GM21723 (cell line): ENCODE measurements around the gene DSG1.
"Not testable (repeated sequence)": the region's sequence is repeated elsewhere in the genome, so short reads cannot be mapped to it uniquely, and the experiment has no call there.

ENCODE experiments used
- ATAC-seq: cut with Tn5 transposase; IDR thresholded peaks from one replicate; pipeline ENCODE4 v1.9.1; 2021; ENCODE audit warnings: mild to moderate bottlenecking, moderate library complexity; ENCODE audit not compliant: unreplicated experiment

The DSG1 gene

DNA sequence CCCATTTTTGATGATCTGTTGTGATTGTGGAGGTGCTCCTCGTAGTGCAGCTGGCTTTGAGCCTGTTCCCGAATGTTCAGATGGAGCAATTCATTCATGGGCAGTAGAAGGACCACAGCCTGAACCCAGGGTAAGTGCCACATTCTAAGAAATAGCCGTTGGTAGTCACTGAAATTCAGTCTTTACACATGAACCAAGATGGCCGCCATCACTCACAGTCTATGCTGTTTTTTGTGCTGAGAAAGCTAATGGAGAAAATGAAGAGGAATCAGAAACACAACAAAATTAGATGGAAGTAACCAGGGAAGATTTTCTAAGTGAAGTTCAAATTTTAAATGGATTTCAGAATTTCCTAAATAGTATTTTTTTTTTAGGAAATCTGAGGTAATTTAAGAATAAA is 25.5 kb downstream of the DSG1 start:
- ATAC-seq = no peak

DNA sequence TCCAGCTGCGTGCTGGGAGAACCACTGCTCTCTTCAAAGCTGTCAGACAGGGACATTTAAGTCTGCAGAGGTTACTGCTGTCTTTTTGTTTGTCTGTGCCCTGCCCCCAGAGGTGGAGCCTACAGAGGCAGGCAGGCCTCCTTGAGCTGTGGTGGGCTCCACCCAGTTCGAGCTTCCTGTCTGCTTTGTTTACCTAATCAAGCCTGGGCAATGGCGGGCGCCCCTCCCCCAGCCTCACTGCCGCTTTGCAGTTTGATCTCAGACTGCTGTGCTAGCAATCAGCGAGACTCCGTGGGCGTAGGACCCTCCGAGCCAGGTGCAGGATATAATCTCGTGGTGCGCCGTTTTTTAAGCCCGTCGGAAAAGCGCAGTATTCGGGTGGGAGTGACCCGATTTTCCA is 35.4 kb downstream of the DSG1 start:
- not testable (repeated sequence) for ATAC-seq

DNA sequence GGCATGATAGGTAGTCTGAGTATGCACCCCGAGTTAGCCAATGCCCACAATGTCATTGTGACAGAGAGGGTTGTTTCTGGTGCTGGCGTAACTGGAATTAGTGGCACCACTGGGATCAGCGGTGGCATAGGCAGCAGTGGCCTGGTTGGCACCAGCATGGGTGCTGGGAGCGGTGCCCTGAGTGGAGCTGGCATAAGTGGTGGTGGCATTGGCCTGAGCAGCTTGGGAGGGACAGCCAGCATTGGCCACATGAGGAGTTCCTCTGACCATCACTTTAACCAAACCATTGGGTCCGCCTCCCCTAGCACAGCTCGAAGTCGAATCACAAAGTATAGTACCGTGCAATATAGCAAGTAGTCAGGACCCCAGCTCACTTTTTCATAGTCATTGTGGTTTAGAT is 37.0 kb downstream of the DSG1 start:
- no peak for ATAC-seq

DNA sequence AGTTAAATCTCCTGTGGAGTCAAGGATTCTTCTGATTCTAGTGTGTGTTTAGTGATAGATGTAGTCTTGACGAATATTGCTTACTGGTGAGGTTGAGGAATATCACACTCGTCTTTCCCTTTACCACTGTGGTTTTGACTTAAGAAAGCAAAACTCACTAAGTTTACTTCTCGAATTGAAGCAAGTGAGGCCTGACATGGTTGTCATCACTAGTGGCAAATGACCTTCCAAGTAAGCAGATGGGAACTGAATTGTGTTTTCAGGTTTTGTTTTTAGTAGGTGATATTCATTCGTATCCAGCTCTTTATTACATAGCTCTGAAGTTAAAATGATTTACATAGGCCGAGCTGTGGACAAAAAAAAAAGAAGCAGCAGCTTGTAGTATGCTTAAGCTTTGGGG is 38.1 kb downstream of the DSG1 start:
- ATAC-seq = no peak

DNA sequence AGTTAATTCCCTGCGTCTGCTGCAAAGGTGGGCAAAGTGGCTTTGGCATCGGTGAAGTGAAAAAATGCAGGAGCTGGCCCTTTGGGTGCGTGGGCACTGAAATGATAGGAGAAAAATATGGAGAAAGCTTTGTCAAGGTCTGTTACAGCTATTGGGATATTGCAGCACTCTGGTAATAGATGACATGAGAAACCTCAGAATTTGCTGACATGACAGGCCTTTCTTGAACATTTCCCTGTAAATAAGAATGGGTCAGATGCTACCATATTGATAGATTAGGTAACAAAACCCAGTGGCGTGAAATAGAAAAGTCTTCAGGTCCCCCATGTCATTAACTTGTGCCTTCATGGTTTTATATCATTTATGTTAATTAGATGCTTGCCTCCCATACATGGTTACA is 46.2 kb downstream of the DSG1 start:
- no peak for ATAC-seq

DNA sequence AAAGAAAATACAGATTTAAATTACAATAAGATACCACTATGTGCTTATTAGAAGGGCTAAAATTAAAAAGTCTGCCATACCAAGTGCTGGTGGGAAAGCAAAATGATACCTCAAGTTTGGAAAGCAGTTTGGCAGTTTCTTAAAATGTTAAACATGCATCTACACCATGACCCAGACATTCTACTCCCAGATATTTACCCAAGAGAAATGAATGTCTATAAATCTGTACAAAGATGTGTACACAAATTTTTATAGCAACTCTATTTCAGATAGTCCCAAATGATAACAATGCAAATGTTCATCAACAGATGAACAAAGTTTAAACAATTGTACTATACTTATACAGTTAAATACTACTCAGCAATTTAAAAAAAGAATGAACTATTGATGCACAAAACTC is 51.5 kb downstream of the DSG1 start:
- ATAC-seq = no peak

DNA sequence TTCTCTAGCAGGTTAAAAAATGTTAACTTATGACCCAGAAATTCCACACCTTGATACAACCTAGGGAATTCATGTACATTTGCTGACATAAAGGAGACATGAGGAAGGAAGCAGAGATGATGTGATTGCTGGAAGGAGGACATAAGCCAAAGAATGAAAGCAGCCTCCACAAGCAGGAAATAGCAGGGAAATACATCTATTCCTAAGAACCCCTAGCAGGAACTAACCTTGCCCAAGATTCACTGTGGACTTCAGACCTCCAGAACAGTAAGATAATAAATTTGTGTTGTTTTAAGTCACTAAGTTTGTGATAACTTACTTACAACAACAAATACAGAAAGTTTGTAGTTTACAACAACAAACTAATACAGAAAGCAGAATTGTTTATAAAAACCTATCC is 54.0 kb downstream of the DSG1 start:
- ATAC-seq = no peak

DNA sequence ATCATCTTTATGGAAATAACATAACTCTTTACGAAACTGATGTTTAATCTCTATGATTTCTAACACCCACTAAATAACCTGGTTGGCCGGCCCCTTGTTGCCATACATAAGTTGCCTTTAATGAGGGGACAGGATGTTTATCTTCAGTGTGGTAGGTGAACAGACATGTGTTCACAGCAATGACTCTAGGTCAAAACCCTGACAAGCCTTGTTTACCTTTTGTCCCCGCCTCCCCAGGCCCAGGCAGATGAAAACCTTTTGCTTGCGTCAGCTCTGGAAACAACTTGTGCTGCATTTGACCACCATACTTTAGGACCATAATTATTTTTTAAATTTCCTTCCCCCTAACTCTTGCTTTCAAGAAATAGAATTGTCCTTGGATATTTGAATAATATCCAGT is 55.7 kb downstream of the DSG1 start:
- ATAC-seq = no peak

DNA sequence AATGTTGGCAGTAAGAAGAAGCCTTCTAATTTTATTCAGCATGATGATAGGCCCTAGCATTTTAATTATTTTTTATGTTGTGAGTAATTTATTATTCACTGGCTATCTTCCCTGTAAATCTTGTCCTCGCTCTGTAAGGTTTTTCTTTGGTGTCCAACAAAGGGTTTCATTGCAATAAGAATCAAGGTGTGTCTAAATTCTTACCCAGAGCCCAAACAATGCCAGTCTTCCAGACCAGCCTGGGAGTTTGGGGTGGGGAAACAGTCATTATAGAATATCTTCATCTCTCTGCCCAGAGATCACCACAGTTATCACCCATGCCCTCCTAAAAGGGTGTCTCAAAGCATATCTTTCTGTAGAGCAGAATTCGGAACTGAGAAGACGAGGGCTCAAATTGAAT is 58.5 kb downstream of the DSG1 start, which contains the start of gene DSG4:
TSS of gene DSG4 (plus strand) at position 301 of the 400 bp plus-strand sequence. CDS start 135 bp downstream, outside the sequence.
- no peak for ATAC-seq

DNA sequence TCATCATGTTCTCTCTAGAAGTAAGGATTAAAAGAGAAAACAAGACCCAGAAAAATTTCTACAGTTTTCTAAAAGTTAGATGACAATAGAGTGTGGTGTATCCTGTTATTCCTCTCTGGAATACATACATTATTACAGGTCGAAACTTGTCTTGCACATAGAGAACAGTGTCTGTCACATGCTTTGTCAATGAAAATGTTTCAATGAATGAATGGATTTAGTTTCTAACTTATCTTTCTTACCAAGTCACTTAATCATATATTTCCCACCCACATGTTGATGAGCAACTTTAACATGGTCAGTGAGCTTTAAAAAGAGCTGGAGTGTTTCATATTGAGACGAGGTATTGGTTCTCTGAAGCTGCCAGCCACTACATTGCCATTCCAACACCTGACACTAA is 63.0 kb downstream of the DSG1 start:
- no peak for ATAC-seq

DNA sequence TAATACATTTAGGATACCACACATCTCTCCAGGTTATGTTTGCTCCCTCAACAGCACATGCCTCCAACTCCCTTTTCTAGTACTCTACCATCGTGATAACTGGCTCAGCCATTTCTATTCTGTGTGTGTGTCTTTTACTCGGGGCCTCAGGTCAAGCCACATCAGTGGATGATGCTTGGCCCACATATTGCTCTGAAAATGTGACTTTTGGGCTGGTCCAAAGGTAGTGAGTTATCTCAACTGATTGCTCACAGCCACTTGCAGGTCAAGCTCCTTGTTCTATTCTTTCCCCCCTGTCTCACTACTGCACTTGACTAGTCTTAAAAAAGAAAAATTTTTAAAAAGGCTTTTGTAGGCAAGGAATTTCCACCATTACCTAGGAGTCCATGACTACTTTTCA is 64.1 kb downstream of the DSG1 start:
- no peak for ATAC-seq

DNA sequence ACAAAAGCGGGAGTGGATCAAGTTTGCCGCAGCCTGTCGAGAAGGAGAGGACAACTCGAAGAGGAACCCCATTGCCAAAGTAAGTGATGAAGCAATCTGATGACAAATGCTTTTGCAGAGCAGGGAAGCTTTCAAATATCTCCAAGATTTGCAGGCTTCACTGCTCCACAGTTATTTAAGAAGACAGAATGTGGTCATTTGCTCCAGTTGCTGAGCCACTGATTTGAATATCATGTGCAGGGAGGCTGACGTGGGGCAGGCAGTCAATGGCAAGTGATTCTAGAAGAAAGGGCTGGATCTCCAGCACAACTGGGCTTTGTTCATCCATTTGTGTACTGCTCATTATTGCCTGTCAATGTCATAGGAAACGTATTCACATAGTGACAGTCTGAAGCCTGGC is 68.8 kb downstream of the DSG1 start:
- ATAC-seq = no peak

DNA sequence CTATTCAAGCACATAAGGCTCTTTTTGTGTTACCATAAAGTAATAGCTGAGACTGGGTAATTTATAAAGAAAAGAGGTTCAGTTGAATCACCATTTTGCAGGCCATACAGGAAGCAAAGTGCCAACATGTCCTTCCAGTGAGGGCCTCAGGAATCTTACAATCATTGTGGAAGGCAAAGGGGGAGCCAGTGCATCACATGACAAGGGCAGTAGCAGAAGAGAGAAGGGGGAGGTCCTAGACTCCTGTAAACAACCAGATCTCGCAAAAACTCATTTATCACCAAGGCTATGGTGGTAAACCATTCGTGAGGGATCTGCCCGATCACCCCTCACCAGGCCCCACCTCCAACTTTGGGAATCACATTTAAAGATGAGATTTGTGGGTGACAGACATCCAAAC is 75.3 kb downstream of the DSG1 start:
- no peak for ATAC-seq

DNA sequence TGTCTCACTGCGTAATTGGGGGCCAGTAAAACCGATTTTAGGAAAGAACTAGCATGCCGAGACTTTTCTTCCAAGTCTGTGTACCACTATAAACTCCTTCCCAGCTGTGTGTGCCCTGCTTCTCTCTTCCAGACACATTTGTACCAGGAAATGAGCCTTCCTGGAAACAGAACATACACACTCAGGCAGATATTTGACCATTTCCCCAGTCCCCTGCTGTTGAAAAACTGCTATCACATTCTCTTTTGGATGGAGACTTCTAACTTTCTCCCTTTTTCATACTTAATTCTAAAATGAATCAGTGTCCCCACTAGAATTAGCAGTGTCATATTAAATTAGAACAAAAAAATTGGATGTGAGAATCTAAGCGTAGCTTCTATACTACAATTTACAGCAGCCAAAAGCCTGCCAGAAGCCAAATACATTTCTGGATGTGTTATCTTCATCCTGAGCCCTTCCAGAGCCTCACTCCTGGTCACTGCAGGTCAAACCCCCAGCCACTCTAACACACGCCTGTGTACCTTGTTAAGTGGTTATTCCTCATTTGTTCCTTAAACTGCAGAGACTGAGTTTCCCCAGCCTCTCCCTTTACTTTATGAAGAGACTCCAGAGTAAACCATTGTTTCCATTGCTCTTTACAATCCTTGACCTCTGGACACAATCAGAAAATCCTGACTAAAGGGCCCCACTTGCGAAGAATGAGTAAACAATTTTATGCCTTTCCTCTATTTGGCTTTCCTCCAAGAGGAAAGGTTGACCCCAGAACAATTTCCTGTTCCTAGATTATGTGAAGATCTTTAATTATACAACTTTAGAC is 79.0 kb downstream of the DSG1 start:
- no peak for ATAC-seq

DNA sequence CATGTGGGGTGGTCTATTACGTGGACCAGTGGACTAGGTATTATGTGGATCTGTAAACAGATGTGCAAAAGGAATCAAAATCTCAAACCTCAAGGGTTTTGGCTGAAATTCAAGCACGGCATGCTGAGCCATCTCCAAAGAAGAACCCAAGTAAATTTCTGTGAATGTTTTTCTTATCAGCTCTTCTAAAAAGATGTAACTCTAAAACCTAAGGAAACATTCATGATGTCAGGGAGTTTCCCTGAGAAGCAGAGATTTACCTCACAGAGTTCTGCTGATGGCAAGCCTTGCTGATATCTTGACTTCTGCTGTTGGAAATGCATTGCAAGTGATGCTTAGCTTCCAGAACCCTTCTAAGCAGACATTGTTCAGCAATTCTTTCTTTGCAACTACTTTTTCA is 80.2 kb downstream of the DSG1 start:
- no peak for ATAC-seq

DNA sequence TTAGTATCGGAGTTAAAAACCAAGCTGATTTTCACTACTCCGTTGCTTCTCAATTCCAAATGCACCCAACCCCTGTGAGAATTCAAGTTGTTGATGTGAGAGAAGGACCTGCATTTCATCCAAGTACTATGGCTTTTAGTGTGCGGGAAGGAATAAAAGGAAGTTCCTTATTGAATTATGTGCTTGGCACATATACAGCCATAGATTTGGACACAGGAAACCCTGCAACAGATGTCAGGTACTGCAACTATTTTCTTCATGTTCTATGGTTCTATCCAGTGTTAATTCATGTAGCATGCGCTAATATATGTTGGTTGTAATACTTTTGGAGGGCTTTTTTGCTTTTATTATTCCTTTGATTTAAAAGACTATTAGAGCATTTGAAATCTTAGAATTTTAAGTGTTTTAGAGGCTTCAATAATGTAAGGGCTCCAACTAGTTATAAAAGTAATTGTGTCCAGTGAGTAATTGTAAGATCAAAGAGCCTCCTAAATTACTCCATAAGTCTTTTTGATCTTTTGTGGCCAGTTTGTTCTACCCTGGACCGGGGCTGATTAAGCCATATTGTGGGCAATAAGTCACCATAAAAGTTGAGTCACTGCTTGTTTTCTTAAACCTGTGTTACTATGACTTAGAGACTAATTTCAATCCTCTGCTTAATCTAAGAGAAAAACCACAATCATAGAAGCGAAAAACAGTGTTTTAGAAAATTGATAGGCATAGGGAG is 81.5 kb downstream of the DSG1 start:
- ATAC-seq = no peak

DNA sequence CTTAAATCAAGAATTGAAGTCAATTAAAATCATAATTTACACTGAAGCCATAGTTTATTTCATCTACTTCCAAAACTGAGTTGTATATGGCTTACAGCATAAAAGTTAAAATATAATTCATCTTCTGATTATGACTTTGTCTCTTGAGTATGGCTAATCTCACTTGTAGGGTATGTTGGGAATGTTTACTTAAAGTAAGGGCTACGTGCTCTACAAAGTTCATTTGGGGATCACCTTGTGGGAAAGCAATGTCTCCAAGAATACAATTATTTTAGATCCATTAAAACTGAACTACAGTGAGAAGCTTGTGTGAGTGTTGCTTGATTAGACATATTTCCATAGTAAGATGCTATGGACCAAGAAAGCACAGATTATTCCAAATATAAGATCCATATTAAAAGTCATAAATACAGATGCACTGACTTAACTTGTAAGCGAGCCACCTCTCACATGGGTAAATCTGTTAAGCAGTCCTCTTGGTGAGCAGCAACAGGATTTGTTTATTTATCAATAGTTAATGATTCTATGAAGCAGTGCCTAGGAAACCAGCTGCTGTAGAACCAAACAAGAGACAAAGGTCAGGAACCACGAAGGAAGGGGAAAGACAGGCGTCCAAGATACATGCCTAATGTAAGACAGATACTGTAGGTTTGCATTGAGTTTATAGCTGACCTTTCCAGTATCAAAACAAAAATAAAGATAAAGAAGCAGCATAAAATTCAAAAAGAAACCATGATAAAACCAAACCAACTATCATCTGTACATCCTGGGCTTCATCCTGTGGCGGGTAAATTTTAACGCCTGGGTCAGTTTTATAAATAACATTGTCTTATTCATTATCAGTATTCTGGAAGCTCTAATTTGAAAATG is 83.4 kb downstream of the DSG1 start:
- ATAC-seq = no peak

DNA sequence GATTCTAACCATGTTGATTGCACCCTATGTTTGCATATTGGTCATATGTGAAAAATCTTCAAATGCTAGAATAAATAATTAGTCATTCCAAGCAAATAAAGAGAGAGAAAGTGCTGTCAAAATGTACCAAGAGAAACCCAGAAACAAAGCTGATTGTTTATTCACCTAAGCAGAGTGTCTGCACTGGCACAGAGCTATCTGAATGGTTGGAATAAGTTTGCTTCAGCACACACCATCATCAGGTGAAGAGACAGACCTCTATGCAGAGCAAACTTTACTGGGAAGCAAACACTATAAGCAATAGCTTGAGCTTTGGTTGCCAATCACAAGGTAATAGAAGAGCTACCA is 84.0 kb downstream of the DSG1 start:
- ATAC-seq = no peak

DNA sequence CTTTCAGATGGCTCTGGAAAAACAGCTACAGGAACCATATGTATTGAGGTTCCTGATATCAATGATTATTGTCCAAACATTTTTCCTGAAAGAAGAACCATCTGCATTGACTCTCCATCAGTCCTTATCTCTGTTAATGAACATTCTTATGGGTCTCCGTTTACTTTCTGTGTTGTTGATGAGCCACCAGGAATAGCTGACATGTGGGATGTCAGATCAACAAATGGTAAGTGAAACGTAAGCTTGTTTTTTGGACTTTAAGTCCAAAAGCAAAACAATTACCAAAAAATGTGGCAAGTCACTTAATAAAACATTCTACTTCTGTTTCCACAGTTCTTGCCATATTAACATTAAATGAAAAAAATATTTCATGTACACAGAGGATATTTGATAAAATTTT is 85.4 kb downstream of the DSG1 start:
- no peak for ATAC-seq
